KMS-11 (cell line): ENCODE data around the gene RNF31.

ENCODE experiments used
- H2AFZ ChIP-seq: fragments of 200-600 bp; sonication (generic); 2 replicates; pipeline ENCODE4 v1.6.1; 2016; ENCODE audit warnings: antibody characterized with exemption, mixed run types, low read depth
- H3K27ac ChIP-seq: fragments of 200-600 bp; sonication (generic); 2 replicates; pipeline ENCODE4 v1.6.1; 2016; ENCODE audit warnings: mild to moderate bottlenecking, mixed run types
- H3K27me3 ChIP-seq: fragments of 200-600 bp; sonication (generic); 2 replicates; pipeline ENCODE4 v1.6.1; 2017; ENCODE audit warnings: mild to moderate bottlenecking, low read depth, mixed run types, moderate library complexity; ENCODE audit not compliant: insufficient read depth
- H3K36me3 ChIP-seq: fragments of 200-600 bp; sonication (generic); 2 replicates; pipeline ENCODE4 v1.6.1; 2017; ENCODE audit warnings: mild to moderate bottlenecking, mixed run types; ENCODE audit not compliant: insufficient read depth
- H3K4me1 ChIP-seq: fragments of 200-600 bp; sonication (generic); 2 replicates; pipeline ENCODE4 v1.6.1; 2016; ENCODE audit warnings: mild to moderate bottlenecking, low read depth, mixed run types; ENCODE audit not compliant: poor library complexity, severe bottlenecking
- H3K4me2 ChIP-seq: fragments of 200-600 bp; sonication (generic); 2 replicates; pipeline ENCODE4 v1.7.0; 2016; ENCODE audit warnings: mild to moderate bottlenecking, mixed run types
- H3K4me3 ChIP-seq: fragments of 200-600 bp; sonication (generic); IDR thresholded peaks from 2 replicates; pipeline ENCODE4 v1.6.1; 2017; ENCODE audit warnings: low read depth, low read length, mixed read lengths; ENCODE audit not compliant: insufficient read depth
- H3K79me2 ChIP-seq: fragments of 200-600 bp; sonication (generic); 2 replicates; pipeline ENCODE4 v1.6.1; 2016; ENCODE audit warnings: low read depth, mixed run types; ENCODE audit not compliant: insufficient read depth
- H3K9ac ChIP-seq: fragments of 200-600 bp; sonication (generic); 2 replicates; pipeline ENCODE4 v1.6.1; 2016; ENCODE audit warnings: mild to moderate bottlenecking, mixed run types
- H4K20me1 ChIP-seq: fragments of 200-600 bp; sonication (generic); 2 replicates; pipeline ENCODE4 v1.6.1; 2016; ENCODE audit warnings: mild to moderate bottlenecking, mixed run types; ENCODE audit not compliant: insufficient read depth
- CTCF ChIP-seq: fragments of 200-600 bp; sonication (generic); conservative IDR thresholded peaks from 2 replicates; pipeline ENCODE4 v1.6.1; 2017; ENCODE audit warnings: low read depth, mild to moderate bottlenecking, antibody characterized with exemption, low read length, moderate library complexity, mixed read lengths

Gene RNF31

GRCh38 chr14:24144451-24144850, 2.8 kb upstream of the RNF31 start:
- H2AFZ ChIP-seq, result no peak overlapping the region
- H3K4me3 ChIP-seq, result no peak overlapping the region
- no peaks in the 10 kb centered on the region for H3K36me3 ChIP-seq
- H3K4me2 ChIP-seq, result no peak overlapping the region
- H3K27ac ChIP-seq, result no peak overlapping the region
- H3K27me3 ChIP-seq, result no peaks in the 10 kb centered on the region
- TF ChIP-seq CTCF, result no peak
- peaks cover 22% of the 10 kb centered on the region; the same call in 1 of the 2 replicates for H3K79me2 ChIP-seq
- H3K9ac ChIP-seq, result no peak overlapping the region
- H4K20me1 ChIP-seq, result no peaks in the 10 kb centered on the region
- H3K4me1 ChIP-seq, result peaks cover 18% of the 10 kb centered on the region

GRCh38 chr14:24145219-24145618, 2.1 kb upstream of the RNF31 start:
- H3K79me2 ChIP-seq, result peaks cover 19% of the 10 kb centered on the region; the same call in 1 of the 2 replicates
- H3K9ac ChIP-seq, result no peak overlapping the region; the same call in 1 of the 2 replicates
- no peaks in the 10 kb centered on the region for H3K36me3 ChIP-seq
- H3K27ac ChIP-seq, result no peak overlapping the region; the same call in 1 of the 2 replicates
- peaks cover 13% of the 10 kb centered on the region for H3K4me1 ChIP-seq
- no peak overlapping the region for H3K4me3 ChIP-seq
- H2AFZ ChIP-seq, result no peak overlapping the region
- H4K20me1 ChIP-seq, result no peaks in the 10 kb centered on the region
- H3K27me3 ChIP-seq, result no peaks in the 10 kb centered on the region
- peak overlapping the region; percentile 80 for H3K4me2 ChIP-seq
- no peak for TF ChIP-seq CTCF

- Histone ChIP-seq H3K27ac (peak overlapping the region; percentile 46; the same call in 1 of the 2 replicates), H3K36me3 (no peaks in the 10 kb centered on the region), H3K79me2 (peaks cover 19% of the 10 kb centered on the region; the same call in 1 of the 2 replicates), H3K27me3 (no peaks in the 10 kb centered on the region), H3K4me3 (peak overlapping the region; percentile 34), H2AFZ (no peak overlapping the region), H3K9ac (peak overlapping the region; percentile 49; the same call in 1 of the 2 replicates), H3K4me2 (peak overlapping the region; percentile 80), H3K4me1 (peaks cover 13% of the 10 kb centered on the region), H4K20me1 (no peaks in the 10 kb centered on the region)
- TF ChIP-seq CTCF, result no peak
Observed at GRCh38 chr14:24145690-24146452, 1.4 kb upstream of the RNF31 start.

- peaks cover 19% of the 10 kb centered on the region; the same call in 1 of the 2 replicates for H3K79me2 ChIP-seq
- peak within 1 kb of the TSS; percentile 80 for H3K4me2 ChIP-seq
- peak within 1 kb of the TSS; percentile 34 for H3K4me3 ChIP-seq
- TF ChIP-seq CTCF, result no peak
- peak within 1 kb of the TSS; percentile 46; the same call in 1 of the 2 replicates for H3K27ac ChIP-seq
- H3K9ac ChIP-seq, result peak within 1 kb of the TSS; percentile 49; the same call in 1 of the 2 replicates
- H3K36me3 ChIP-seq, result no peaks in the 10 kb centered on the region
- peaks cover 13% of the 10 kb centered on the region for H3K4me1 ChIP-seq
- H4K20me1 ChIP-seq, result no peaks in the 10 kb centered on the region
- peak within 1 kb of the TSS; percentile 59; the same call in 1 of the 2 replicates for H2AFZ ChIP-seq
- no peaks in the 10 kb centered on the region for H3K27me3 ChIP-seq
Observed at GRCh38 chr14:24146453-24146977, 783 bp upstream of the RNF31 start, which contains the start of gene PSME2. Gene PSME2, minus strand, starts transcription at chr14:24146610. Its CDS starts 29 bp downstream, at chr14:24146581.
